Measurements from ENCODE around the gene GRIA1.

The GRIA1 gene

DNA sequence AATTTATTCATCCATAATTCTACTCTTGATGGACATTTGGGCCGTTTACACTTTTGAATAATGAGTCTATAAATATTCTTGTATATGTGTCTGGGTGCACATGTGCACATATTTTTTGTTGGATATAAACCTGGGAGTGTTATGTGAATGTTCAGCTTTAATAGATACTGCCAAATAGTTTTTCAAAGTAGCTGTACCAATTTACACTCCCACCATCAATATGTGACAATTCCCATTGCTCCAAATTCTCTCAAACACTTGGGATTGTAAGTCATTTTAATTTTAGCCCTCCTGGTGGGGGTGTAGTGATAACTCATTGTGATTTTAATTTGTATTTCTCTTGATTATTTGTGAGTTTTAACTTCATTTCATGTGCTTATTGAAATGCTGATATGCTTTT, 114.9 kb downstream of the GRIA1 start:
- no peak for DNase-seq (ENCODE audit: low read depth in 1 of 2, low spot score in 1 of 2)

DNA sequence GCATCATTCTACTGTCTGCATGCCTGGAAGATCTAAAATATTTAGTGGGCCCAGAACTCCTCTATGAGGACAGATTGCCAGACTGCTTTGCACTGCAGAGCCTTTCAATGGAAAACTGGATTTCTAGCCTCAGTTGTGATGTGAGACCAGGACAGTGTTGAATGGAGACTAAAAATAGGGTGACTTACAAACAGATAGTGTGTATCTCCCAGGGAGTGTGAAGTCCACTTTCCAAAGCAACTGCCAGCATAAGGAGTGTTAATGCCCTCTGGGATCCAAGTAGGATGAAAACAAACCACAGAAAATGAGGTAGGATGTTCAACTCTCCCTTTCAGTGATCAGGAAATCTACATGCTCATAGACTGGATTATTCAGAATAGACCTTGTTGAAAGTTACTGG, 119.5 kb downstream of the GRIA1 start:
- DNase-seq (ENCODE audit: low read depth in 1 of 2, low spot score in 1 of 2) = no peak

DNA sequence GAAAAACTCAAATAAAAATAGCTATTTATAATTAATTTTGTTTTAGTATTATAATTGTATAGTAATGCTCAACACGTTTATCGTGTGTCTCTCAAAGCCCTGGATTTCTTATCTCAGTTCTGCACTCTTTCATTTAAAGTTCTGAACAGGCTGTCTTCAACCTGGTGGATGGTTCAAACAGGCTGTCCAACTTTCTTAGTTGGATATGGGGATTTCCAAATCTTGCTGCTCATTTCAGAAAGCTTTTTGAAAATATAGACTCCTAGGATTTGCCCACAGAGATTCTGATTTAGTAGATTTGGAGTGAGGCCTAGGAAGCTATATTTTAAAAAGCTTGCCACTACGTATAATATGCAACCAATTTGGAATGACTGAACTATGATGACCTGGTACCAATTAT, 120.3 kb downstream of the GRIA1 start:
- DNase-seq (ENCODE audit: low read depth in 1 of 2, low spot score in 1 of 2) = no peak

DNA sequence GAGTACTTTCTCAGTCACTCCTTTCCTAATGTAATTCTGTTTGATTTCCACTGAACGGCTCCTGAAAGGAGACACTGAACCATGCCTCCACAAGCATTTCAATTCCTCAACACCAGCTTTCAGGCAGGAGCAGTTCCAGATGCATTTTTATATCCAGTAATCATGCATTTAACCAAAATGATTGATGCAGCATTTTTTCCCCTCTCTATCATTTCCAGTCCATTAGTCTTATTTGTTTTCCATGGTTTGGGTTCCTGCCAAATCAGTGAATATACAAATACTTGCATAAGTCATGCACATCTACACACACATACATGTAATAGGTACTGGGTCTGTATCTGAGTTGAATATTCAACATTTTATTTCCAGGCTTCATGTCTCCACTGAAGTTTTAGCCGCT, 122.7 kb downstream of the GRIA1 start:
- DNase-seq (ENCODE audit: low read depth in 1 of 2, low spot score in 1 of 2) = no peak

DNA sequence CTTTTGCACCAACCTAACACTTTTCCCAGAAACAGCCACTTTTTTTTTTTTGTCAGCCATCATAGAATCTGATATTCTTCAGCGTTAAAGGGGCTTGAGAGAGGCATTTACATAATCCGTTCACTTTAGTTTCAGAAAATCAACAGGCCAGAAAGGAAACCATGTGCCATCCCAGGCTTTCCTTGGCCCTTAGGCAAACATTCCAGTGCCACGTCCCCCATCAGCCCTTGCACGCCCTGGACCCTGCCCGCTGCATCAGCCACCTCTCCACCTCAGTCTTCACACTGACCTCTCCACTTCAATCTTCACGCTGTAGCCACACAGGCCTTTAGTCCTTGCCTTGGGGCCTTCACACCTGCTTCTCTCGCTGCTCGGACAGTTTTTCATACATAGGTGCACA, 123.2 kb downstream of the GRIA1 start:
- no peak for DNase-seq (ENCODE audit: low read depth in 1 of 2, low spot score in 1 of 2)

DNA sequence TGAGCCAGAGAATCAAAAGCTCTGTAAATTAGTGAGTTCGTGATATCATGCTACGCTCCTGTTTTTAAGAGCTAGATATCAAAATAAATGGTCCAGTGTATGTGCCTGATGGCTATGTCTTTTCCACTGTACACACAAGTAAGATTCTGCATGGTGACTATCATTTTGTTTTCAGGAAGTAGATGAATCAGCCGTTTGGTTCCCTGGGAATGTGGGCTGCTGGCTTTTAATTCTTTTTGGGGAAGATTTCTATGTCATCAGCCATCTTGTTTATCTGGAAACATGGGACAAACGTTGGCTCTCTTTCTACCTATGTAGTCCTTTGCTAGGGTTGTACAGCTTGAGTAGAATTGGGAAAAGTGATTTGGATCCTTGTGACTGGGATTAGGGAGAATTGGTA, 126.7 kb downstream of the GRIA1 start:
- DNase-seq (ENCODE audit: low read depth in 1 of 2, low spot score in 1 of 2) = no peak

DNA sequence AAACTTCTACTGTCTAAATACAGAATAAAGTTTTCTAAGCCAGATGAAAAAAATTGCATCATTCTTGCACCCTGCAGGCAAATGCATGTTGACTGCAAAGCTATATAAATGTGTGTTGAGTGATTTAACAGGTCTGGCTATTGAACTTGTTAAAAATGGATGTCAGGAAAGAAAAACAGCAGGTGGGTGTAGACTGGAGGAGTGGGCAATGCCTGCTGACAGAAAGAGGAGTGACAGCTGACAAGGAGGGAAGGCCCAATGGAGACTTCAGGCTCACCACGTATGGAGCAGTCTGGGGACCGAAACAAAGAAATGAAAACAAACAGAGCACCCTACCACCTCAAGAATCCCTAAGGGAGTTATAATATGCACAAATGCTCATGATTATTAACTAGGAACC, 127.8 kb downstream of the GRIA1 start:
- no peak for DNase-seq (ENCODE audit: low read depth in 1 of 2, low spot score in 1 of 2)

DNA sequence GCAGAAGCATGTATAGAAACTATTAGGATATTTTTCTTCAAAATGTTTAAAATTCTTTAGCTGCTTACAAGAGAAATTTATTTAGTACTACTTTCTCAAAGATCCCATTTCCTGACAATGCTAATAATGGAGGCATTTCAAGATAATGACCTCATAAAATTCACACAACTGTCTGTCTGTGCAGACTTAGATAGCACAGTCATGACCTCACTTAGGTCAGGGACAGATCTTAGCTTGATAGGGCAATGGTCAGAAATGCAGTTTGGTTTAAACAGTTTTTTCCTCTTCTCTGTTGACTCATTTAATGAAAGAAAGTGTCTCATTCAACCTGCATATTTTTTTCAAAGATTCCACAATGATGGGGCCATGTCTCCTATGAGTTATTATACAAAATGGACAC, 128.4 kb downstream of the GRIA1 start:
- no peak for DNase-seq (ENCODE audit: low read depth in 1 of 2, low spot score in 1 of 2)

DNA sequence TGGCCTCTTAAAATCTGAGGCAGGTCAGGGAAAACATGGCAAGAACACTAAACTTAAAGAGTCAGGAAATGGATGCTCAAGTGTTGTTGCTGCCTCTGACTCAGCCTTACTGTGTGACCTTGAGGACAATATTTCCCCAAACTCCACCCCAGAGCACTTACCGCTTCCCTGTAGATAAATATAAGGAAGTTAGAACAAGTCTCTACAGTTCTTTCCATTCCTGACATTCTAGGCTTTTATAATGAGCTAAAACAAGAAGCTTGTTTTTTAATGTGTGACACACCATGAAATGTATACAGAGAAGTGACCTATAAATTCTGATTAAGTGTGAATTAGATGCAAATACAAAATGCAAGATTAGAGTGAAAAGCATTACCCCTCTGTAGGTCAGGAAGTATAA, 129.3 kb downstream of the GRIA1 start:
- no peak for DNase-seq (ENCODE audit: low read depth in 1 of 2, low spot score in 1 of 2)

DNA sequence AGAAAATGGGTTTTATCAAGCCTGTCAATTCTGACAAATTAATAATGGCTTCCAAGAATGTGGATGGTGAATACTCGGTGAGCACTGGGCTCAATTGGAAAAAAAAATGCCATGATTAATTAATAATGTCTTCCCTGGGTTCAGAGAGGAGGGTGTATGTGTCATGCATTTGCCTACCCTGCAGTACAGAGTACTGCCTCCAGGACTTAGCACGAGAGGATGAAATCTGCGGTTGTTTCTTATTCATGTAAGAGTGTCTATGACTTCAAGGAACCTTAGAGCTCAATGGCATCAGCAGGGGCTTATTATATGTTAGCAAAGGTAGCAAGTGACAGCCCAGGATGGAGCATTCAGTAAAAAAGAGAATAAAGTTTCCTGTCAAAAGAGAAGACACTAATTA, 132.7 kb downstream of the GRIA1 start:
- DNase-seq (ENCODE audit: low read depth in 1 of 2, low spot score in 1 of 2) = no peak

DNA sequence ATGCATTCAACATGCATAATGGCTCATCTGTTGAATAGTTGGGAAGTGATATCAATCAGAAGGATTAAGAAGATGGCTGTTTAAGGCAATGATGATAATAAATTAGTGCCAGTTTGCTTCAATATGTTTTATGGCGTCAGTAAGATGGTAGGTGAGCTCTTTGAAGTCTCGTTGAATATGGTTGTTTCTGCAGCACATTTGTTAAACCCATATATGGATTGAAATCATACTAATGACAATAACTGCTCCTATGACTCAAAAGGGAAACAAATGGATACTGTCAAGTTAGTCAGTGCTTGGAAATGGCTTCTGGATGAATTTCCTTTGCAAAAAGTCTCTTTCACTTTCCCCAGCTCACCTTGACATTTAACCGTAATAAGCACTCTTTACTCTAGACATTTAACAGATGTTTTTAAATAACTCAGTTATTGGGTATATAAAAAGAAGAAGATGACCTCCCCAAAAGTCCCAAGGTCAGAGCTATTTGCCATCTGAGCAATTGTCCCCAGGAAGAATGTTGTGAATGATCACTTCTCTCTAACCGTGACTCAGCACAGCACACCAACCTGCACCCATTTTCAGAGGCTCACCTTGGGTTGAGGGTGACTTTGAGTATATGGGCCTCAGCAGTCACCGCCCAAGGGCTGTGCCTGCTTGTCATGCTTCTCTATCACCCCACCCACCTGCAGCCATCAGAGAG, 133.4 kb downstream of the GRIA1 start:
- no peak for DNase-seq (ENCODE audit: low read depth in 1 of 2, low spot score in 1 of 2)

DNA sequence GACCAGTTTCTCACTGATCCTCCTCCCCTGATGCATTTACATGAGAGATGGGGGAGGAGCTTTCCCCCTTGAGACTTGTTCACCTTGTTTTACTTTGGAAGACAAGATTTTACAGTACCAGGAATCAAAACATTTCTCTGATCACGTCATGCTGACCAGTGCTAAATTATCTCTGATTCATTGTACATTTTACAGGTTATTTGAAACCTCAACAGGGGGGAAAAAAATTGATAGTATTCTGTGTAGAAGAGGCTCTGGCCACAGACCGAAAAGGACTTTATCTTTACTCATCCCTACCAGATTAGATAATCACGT, 133.9 kb downstream of the GRIA1 start:
- no peak for DNase-seq (ENCODE audit: low read depth in 1 of 2, low spot score in 1 of 2)

DNA sequence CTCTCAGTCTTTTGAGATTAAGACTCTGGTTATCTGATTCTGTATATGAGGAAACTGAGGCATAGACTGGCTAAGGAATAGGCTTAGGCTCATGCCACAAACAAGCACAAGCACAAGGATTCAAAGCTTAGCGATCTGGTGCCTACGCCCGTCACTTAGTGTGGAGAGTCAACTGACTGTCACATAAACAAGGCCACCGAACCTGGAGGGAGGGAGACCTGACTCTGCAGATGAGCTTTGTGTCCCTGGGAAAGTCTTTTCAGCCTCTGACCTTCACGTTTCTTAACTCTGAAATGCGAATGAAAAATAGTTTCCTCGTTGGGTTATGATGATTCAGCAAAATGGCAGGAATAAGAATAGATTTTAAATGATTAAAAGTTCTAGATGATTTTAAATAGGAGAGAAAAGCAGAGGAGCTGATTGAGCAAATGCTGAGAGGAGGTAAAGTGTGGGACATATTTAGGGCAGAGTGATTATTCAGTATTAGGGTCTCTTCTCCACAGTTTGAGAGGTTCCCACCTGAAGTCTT, 135.4 kb downstream of the GRIA1 start:
- DNase-seq (ENCODE audit: low read depth in 1 of 2, low spot score in 1 of 2) = no peak

DNA sequence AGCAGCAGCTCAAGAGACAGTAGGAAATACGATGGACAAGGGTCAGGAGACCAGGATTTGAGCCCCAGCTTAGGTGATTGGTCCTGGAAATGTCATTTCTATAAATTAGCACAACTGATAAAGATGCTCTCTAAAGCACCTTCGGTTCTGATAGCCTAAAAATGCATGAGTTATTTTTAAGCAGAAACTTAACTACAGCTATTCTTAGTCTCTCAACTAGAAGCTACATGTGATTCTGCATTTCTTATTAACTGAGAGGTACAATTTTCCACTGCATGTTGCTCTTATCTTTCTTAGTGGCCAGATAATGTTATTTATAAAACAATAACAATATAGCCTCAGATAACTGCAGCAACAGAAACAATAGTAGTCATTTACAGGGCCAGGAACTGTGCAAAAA, 136.4 kb downstream of the GRIA1 start:
- DNase-seq (ENCODE audit: low read depth in 1 of 2, low spot score in 1 of 2) = no peak

DNA sequence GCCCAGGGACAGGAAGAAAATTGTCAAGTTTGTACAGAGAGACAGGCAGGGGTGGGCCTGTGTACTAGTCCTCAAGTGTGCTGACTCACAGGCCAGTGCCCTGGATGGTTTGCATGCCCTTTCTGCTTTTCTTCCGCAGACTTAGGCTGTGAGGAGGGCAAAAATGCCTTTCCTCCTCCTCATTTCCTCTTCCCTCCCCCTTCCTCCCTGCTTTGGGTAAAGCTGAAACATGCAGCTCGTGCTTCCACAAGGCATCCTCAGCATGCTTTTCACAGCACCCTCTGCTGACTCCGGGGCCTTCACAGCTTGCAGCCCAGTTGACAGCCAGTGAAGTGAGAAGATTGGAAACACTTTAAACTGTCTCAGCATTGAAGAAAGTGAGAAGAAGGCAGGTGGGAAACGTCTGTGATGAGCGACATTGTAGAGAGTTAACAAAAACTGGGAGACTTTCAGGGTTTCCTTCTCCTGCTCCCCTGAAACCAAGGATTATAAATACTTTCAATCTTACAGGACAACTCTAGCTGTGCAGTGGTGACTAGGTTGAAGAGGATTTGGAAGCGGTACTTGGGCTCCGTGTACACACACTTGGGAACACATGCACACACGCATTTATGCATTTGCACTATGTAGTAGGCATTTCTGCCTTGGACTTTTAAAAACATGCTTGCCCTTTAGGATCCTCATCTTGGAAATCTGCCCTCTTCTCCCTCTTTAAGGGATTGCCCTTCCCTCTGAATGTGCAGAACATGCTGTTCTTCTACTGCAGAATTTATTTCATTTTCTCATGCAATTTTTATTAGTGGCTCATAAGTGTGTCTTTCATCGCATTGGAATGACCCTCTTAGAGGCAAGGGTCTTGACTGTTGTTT, 138.8 kb downstream of the GRIA1 start:
- DNase-seq (ENCODE audit: low read depth in 1 of 2, low spot score in 1 of 2) = no peak

DNA sequence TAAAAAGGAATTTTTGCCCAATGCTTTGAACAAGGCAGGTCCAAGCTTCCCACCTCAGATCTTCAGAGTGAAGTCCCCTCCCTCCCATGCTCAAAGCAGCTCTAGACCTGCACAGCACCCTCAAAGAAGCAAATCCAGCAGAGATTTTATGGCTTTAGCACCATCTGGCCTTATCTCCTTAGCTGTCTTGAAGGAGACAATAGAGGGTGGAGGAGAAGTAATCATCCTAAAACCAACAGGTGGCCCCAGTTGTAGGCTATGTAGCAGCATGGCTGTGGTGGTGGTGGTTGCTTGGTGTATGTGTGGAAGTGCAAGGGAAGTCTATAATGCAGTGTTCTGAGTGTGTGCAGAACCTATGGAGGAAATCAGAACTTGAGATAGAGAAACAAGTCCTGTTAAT, 140.1 kb downstream of the GRIA1 start:
- DNase-seq (ENCODE audit: low read depth in 1 of 2, low spot score in 1 of 2) = no peak

DNA sequence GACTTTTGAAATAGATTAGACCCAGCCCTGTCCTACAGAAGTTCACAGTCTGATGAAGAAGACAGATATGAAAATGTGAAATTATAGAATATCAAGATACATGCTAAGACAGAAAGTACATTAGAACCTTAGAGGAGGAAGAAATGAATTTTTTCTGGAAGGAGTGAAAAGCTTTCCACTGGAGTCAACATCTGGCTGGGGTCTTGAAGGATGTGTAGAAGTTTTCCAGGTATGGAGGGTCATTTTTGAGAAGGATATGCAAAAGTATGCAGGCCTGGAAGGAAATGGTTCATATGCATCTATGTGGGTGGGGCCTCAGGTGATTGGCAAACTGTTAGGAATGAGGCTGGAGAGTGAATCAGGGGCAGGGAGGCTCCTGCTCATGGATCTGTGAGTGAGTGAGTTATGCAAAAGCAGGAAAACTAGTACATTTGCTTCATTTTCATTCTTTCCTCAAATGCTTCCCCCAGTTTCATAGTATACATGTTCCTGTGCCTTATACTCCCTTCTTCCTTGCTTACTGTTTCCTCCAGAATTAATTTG, 142.3 kb downstream of the GRIA1 start:
- no peak for DNase-seq (ENCODE audit: low read depth in 1 of 2, low spot score in 1 of 2)

DNA sequence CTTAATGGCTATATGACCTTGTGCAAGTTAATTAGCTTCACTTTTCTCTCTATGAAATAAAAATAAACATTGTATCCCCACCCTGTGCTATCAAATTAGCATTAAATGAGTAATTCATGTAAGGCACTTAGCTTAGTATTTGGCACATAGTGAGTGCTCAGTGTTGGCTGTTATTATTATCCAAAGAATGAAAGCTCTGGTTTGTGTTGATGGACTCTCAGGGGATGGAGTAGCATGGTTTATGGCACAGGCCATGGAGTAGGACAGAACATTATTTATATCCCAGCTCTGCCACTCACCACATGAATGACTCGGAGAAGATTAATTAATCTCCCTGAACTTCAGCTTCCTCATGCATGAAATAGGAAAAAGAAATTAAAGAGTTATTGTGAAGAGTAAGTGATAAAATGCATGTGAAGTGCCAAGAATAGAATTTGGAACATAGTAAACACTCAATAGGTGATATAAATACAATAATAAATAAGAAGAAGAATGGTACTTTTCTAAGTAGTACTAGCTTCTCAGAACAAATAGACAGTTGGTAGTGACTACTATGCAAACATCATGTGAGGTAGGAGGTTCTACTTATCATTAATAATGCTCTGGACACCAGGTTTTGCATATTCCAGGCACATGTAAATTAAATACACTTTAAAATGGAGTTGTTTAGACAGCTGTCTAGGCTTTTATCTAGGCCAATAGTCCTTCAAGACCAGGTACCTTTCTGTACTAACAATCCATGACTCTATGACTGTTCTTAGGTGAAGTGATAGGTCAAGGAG, 146.4 kb downstream of the GRIA1 start:
- DNase-seq (ENCODE audit: low read depth in 1 of 2, low spot score in 1 of 2) = no peak

DNA sequence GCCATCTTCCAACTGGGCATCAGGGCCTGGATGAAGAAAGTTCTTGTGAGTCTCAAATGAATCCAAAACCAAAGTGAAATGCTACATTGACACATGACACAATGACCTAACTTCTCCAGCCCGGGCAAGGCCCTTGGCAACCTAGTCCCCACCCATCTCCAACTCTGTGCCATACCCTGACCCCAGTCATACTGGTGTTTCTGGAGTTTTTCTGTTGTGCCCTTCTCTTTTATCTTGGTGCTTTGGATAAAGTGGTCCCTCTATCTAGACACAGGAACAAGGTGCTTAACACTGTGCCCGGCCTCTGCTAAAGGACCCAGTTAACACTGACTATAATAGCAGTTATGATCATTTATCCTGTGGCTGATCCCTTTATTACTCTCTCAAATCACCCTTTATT, 149.8 kb downstream of the GRIA1 start:
- no peak for DNase-seq (ENCODE audit: low read depth in 1 of 2, low spot score in 1 of 2)

DNA sequence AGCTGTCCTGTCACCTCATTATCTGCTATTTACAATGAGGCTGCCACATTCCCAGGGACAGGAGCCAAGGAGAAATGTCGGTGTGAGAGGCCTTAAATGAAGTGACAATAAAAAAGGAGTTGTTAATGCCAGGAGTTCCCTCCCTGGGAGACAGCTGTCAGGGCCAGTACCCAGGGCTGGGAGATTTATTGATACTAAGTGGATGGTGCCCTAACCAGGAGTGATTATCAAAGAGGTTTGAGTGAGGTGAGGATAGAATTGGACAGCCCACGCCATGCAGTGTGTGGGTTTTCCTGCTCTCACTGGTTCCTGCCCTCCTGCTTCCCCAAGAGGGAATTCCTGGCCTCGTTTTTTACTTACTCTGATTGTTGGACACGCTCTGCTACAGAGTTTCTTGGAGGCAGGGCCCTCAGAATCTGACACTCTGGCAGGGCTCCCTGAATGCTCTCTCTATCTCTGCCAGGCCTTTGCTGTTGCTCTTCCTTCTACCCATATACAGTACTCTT, 150.8 kb downstream of the GRIA1 start:
- DNase-seq (ENCODE audit: low read depth in 1 of 2, low spot score in 1 of 2) = no peak

DNA sequence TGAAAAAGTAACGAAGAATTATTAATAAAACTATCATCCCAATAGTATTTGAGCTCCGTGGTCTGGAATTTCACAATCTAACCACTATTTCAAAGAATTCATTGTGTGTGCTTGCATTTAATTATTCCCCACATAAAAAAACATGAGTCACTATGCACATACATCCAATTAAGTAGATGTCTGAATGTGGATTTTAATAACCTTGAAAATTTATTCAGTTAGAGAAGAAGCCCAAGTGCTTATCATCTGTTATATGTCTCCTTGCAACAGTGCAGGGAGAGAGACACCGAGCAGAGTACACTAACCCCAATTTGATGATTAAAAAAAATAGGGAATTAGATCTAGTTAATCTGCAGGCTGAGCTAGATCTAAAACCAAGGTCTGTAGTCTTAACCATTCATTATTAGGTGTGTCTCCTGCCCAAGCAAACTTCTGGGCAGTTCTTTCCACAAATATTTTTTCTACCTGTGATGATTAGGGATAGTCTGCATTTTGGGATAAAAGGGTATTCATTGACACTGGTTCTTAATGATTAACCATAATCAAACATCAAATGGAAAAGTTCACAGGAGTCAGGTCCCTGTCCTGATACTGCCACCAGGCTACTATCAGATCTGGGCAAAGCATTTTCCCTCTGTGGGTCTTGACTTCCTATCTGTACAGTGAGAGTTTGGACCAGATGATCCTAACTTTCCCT, 164.2 kb downstream of the GRIA1 start:
- DNase-seq (ENCODE audit: low read depth in 1 of 2, low spot score in 1 of 2) = no peak

All from activated CD4-positive, alpha-beta T cell treated with anti-CD3 and anti-CD28 coated beads, Interleukin-2, amount 50 U/mL, for 24 hours (primary cell).